ENCODE data around the gene ENDOV.

The ENDOV gene

DNA sequence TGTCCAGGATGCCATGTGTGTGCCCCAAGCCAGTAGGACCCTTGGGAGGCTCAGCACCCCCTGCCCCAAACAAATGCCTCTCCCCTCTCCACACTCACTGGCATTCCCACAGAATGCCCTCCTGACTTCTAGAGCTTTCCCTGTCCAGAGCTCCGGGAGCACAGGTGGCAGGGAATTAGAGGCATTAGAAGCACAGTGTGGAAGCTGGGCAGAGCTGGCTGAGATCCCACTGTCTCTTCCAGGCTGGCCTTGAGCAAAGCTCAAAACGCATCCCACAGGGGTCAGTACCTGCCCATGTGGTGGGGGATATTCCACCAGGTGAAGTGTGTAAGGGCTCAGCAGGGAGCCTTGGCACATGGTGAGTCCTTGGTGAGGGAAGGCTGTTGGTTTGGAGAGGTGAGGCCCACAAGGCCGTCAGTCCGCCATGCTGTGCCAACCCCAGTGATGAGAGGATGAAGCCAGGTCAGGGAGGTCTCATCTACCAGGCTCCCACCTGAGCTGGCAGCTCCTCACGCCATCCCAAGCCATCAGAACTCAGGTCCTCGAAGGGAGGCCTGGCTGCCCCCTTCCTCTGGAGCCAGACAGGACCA, 18.1 kb downstream of the ENDOV start:
- DNase-seq = no peak

DNA sequence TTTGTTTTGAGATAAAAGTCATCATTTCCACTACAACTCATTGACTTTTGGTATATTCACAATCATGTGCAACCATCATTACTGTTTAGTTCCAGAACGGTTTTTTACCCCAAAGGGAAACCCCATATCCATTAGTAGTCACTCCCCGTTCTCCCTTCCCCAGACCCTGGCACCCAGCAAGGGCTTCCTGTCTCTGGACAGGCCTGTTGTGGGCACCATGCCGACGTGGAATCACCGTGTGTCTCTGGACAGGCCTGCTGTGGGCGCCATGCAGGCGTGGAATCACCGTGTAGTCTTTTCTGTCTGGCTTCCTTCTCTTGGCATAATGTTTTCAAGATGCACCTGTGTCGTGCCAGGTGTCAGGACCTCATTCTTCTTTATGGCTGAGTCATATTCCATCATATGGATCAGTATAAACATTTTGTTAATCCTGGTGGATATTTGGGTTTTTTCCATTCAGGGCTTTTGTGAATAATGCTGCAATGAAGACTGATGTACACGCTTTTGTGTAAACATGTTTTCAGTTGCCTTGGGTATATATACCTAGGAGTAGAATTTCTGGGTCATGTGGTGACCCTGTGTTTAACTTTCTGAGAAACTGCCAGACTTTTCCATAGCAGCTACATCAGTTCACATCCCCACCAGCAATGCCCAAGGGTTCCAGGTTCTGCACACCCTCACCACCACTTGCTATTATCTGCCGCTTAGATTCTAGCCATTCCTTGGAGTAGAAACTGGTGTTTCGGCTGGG, 19.1 kb downstream of the ENDOV start:
- DNase-seq = no peak

DNA sequence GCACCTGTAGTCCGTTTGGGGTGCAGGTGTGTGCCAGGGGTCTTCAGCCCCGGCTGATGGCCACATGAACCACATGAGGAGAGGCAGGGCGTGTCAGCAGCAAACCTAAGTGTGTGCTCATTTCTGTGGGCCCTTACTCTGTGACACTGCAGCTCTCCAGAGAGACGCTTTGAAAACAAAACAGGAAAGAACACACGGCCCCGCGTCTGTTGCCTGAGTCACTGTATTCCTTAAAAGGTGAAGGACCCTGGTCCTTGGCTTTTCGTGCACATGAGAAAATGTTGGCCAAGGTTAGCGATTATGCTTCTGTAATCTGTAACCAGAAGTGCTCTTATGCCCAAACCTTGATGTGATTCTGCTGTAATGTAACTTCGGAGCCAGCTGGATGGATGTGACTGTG, 22.6 kb downstream of the ENDOV start:
- DNase-seq = no peak

DNA sequence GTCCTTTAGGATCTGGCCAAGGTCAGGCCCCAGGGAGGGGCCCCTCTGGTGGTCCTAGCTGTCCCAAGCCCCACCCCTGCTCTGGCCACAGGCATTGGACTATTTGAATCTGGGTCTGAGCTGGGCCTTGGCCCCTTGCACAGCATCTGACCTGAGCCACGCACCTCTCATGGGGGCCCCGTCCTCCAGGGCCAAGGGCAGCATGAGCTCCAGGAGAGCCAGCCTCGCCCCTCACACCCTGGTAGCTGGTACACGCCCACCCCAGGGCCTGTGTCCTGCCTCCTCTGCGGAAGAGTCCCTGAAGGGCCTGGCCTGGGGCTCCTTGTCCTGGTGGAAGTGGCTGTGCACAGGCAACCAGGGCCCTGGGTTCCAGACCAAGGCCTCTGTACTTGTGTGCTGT, 23.8 kb downstream of the ENDOV start:
- no peak for DNase-seq

- DNase-seq = no peak
Measured at GRCh38 chr17:80439499-80439898, 24.5 kb downstream of the ENDOV start.

GRCh38 chr17:80441133-80441578, 26.2 kb downstream of the ENDOV start:
- DNase-seq = peak; percentile 94

DNA sequence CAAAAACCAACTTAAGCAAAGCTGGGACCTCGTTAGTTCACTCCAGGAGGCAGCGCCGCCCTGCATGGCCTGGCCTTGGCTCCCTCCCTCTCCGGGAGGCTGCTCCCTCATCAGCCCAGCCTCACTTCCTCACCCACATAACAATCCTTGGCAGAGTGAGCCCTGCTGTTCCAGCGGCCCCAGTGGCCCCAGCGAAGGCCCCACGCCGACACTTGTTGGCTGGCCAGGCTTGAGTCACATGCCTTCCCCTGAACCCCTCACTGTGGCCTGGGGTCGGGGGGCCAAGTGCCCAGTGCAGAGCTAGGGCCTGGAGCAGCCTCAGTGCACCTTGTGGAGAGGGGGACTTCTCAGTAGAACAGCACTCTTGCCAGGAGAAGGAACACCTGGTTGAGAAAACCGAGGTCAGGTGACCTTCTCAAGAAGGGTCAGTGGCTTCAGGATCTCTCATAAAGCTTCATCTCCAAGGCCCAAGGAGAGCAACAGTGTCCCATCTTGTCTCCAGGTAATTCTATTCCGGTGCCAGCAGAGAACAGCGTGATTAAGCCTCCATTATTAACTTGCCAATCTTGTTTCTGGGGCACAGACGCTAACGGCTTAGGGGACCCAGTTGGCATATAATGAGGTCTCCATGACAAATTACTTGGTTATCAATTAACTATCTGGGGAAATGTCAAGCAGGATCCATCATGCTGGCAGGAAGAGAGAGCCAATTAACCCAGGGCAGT, 26.8 kb downstream of the ENDOV start:
- DNase-seq = no peak

GRCh38 chr17:80442323-80442659, 27.3 kb downstream of the ENDOV start:
- DNase-seq = no peak

DNA sequence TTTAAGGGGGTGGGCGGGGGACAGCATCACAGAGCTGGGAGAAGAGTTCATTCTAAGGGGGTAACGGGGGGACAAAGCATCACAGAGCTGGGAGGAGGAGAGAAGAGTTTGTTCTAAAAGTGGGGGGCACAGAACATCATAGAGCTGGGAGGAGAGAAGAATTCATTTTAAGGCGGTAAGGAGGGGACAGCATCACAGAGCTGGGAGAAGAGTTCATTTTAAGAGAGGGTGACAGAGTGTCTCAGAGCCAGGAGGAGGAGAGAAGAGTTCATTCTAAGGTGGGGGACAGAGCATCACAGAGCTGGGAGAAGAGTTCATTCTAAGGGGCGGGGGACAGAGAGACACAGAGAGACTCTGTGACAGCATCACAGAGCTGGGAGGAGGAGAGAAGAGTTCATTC, 27.8 kb downstream of the ENDOV start:
- DNase-seq = no peak

- no peak for DNase-seq
Measured at GRCh38 chr17:80443498-80443897, 28.5 kb downstream of the ENDOV start.

DNA sequence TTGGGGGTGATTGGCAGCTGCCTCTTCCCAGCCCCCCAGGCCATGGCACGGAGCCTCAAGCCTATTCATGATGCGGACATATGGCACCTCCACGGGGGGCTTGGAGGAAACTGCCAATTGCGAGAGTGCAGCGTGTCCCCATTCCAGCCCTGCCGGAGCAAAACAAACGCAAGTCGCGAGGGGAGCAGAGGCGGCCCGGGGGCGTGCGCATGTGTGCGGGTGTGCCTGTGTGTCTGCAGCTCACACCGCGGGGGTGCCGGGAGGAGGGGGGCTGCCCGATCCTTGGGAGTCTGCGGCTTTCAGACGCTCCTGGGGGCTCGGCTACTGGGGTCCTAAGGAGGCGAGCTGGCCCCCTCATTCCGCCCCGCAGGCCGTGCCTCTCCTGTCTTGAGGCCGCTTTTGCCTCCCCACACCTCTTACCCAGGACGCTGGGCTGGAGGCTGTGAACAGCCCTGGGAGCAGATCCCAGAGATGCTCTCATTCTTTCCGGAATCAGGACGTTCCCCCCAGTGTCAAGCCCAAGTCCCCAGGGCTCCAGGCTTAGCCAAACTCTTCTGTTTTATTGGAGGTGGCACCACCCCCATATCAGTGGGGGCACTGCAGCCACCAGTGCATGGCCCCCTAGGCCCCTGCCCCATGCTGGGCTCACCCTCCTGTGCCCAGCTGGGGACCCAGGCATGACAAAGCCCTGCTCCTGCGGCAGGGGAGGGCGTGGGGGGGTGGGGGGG, 29.1 kb downstream of the ENDOV start:
- peak; percentile 87 for DNase-seq

- DNase-seq = no peak
Measured at GRCh38 chr17:80444644-80444979, 29.6 kb downstream of the ENDOV start.

DNA sequence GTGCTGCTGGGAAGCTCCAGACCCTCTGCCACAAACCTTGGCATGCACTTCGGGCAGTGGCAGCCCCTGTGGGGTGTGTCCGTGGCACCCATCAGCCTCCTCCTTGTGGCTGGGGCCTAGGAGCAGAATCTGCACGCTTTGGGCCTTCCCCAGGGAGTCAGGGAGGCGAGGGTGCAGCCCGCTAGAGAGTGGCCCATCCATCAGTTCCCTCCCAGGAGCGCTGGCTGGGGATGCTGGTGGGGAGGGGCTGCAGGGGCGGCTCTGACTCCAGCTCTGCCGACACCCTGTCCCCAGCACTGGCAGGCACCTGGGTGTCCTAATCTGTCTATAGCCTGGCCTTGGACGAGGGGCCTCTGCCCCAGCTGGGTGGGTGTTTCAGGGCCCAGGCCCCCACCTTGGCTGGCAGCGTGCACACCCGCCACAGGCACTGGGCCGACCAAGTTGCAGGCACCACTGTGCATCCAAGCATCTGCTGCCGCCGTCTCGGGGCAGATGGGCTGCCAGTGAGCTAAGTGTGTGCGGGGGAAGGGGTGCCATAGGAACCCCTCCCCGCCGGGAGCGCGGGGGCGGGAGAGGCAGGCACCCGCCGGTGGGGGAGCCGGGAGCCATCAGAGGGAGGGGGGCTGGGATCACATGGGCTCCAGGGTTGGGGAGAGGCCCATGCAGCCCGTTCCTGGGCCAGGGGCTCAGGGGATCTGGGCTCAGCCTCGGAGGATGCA, 30.2 kb downstream of the ENDOV start:
- DNase-seq = peak; percentile 80

GRCh38 chr17:80445726-80446110, 30.8 kb downstream of the ENDOV start:
- peak; percentile 90 for DNase-seq

DNA sequence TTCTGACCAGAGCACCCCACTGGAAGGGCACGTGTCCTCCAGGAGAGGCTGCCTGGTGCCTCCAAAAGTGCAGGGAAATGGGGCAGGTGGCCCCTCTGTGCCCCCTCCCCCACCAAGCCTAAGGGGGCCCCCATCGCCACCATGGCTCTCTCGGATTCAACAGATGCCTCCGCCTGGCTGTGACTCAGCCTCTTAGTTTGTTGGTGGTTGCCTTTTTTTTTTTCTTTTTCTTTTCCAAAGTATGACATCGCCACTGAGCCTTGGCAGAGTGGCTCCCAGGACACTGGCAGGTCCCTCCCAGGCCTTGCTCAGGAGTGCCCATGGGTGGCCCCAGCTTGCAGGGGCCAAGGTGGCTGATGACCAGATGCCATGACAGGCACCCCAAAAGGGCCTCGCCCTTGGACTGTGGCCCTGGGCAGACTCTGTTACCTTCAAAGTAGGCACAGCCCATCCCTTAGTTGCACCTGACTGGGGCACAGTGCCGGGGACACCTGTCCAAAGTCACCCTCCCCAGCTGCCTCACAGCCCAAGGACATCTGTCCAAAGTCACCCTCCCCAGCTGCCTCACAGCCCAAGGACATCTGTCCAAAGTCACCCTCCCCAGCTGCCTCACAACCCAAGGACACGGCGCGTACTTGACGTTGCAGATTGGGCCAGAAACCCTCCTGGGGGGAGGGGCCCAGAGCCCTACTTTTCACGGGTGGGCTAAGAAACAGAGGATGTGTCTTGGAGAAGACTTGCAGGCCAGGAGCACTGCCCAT, 31.9 kb downstream of the ENDOV start:
- peak; percentile 35 for DNase-seq

DNA sequence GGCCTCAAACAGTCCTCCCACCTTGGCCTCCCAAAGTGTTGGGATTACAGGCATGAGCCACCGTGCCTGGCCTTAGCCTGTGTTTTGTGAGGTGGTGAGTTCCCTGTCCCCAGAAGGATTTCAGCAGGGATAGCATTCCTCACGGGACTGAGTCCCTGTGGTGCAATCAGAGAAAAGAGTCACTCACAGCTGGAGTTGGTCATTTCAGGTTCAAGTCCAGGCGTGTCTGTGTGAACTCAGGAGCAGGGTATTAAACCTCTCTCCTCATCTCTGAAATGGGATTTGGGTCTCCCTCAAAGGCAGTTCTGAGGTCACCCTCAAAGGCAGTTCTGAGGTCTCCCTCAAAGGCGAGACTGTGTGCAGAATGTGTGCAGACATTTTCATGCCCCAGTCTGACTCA, 32.8 kb downstream of the ENDOV start:
- DNase-seq = no peak

DNA sequence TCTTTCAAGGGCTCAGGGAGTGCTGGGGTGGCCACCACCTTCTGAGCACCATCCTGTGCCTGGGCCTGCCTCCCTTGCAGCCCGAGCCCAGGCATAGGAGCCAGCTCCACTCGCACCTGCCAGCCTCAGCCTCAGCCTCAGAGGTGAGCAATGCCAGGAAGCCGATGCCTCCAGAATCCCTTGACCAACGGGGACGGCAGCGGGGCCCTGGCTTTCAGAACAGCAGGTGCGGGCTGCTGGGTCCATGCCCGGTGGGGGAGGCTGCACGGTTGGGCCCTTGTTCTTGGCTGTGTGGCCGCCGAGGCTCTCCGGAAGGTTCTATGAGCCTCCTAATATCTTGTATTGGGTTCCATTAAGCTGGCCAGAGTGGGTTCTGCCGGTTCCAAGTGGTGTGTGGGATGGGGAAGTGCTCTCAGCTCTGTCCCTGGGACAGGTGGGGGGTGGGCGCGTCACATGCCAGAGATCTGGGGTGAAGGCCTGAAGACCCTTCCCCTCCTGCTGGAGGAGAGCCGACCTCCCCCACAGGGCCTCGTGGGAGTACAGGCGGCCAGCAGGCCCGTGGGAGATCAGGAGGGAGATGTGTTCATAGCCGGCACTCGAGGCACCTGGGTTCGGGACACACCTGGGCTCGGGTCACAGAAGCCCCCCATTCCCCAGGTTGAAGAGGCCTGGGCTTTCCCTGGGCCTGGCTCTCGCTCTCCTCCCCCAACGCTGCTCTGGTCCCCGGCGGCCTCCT, 34.4 kb downstream of the ENDOV start:
- no peak for DNase-seq

DNA sequence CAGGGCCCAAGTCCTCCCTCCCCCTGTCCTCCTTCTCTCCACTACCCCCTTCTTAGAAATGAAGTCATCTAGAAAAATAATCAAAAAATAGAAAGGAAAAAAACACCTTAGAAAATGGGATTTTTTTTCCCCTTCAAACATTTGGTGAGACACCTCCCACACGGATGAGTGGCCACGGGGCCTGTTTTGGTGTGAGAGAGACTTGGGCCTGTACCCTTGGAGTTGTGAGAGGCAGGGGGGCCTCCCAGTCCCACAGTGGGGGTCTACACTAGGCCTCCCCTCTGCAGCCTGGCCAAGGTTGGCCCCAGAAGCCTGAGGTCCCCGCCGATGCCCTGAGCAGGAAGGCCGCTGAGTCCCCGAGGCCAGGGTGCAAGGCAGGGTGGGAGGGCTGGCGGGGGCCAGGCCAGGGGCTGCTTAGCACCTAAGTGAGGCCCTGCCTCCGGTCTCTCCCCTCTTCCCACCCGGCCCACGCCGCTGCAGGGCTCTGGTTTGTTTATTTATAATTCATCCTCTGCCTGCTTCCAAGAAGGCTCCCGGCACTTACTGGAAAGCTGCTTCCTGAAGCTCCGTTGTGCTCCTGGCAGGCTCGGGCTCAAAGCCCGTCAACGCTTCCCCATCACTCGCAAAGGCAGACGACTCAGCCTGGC, 35.1 kb downstream of the ENDOV start:
- no peak for DNase-seq

DNA sequence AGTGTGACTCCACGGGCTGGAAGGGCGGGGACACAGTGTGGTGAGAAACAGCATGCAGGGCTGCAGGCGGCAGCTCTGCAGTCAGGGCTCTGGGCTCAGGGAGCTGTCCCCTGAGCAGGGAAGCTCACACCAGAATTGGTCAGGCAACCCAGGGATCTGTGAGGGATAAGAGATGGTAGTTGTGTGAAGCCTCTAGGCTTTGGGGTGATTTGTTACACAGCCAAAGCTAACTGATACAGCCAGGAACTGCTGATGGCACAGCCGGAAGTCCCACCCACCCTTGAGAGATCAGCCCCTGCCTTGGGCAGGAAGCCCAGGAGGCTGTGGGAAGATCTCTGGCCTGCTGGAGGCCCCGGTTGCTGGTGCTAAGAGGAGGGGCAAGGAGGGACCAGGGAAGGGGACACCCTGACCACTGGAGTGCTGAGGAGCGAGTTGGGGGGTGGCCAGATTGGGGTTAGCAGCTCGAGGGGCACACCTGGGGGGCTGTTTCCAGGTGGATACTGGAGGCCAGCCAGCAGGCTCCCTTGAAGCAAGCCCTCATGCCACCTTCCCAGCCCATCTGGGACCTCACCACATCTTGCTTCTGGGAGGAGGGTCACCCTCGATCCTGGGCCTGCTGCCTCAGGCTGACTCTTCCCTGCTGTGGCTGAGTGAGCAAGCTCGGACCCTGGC, 36.3 kb downstream of the ENDOV start:
- DNase-seq = no peak

DNA sequence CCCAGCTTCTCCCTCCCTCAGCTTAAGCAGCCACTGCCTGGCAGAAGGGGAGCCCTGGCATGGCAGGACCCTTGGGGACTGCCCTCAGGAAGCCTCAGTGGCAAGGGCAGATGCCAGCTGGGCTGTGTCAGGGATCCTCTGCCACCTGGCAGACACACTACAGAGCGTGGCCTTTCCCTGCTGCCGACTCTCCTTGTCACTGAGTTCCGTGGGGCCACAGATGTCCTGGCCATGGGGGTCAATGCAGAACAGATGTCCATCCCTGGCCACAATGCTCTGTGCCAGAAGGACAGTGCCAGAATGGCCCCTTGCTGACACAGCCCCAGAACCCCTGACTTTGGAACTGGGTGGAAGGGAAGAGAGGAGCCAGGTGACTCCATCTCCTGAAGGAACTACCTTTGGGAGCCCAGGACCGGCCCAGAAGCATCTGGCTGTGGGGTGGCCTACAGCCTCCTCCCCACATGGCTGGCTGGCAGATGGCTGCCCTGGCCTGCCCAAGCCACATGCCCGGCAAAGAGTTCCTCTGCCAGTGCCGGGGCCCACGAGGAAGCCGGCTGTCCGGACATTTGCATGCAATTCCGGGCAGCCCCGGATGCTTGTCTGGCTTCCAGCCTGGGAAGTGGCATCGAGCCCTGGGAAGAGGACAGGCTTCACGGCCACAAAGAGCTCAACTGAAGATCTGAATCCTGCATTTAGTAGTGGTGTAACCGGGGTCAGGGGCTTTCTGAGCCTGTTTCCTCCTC, 37.4 kb downstream of the ENDOV start:
- peak; percentile 16 for DNase-seq
